Measurements from ENCODE around the gene ATP6V0D1.
A peak's percentile ranks its signal among the peaks of the same experiment; 100 is the strongest.

The ATP6V0D1 gene

DNA sequence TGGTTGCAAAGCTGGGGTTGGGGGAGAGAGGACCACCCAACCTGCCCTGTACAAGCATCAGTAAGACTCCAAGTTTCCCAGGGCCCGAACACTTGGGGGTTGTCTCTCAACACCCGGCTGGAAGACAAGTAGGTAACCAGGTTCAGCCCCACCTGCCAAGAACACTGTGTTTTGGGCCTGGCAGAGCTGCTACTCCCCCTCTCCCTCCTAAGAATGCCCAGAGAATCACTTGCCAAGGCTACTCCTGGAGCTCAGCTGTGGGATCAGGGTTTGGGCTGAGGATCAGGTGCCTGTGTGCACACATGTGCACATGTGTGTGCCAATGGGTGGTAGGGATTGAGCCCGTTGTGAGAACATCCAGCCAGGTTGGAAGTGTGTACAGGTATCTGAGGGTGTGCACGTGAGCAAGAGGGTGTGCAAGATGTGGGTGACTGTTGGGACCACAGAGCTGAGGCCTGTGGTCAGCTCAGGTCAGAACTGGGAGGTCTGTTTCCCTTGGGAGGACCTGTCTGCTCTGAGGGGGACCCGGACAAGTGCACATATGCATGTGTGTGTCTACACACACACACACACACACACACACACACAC lies 47.7 kb downstream of the ATP6V0D1 start:
- Histone ChIP-seq H3K4me3 (ENCODE audit: low read depth, low read length) (no peak overlapping the region), H3K27ac (ENCODE audit: extremely low read depth, low read depth, low read length) (no peak overlapping the region), H3K36me3 (ENCODE audit: control insufficient read depth in 2 of 2, insufficient read depth in 1 of 2, low read length in 2 of 2) (peaks cover 0 to 22% of the 10 kb centered on the region in 2 experiments; a peak in 1 of 3 replicates), H3K9me3 (ENCODE audit: control insufficient read depth, insufficient read depth, low read depth, low read length) (no peaks in the 10 kb centered on the region), H3K4me1 (ENCODE audit: control insufficient read depth, insufficient read depth, low read length) (no peaks in the 10 kb centered on the region; the same call in 1 of the 2 replicates)
- TF ChIP-seq, protein P1, sequence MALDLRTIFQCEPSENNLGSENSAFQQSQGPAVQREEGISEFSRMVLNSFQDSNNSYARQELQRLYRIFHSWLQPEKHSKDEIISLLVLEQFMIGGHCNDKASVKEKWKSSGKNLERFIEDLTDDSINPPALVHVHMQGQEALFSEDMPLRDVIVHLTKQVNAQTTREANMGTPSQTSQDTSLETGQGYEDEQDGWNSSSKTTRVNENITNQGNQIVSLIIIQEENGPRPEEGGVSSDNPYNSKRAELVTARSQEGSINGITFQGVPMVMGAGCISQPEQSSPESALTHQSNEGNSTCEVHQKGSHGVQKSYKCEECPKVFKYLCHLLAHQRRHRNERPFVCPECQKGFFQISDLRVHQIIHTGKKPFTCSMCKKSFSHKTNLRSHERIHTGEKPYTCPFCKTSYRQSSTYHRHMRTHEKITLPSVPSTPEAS (tag by site-specific recombination; IDR thresholded peaks at IDR 0.05): peak; percentile 78
- no peak for TF ChIP-seq ZNF24 (tag by site-specific recombination; IDR thresholded peaks at IDR 0.05)
- ChIA-PET CTCF (interaction anchor here (0.7 to 1.4 kb wide), 4 partner anchors 8 to 173 kb away, joined by 3 to 4 read pairs (median 4); no protein-coding TSS in a partner anchor), POLR2A (interaction anchor here (0.7 to 1.2 kb wide), 3 partner anchors 23 to 169 kb away, joined by 3 to 5 read pairs (median 3); no protein-coding TSS in a partner anchor)

DNA sequence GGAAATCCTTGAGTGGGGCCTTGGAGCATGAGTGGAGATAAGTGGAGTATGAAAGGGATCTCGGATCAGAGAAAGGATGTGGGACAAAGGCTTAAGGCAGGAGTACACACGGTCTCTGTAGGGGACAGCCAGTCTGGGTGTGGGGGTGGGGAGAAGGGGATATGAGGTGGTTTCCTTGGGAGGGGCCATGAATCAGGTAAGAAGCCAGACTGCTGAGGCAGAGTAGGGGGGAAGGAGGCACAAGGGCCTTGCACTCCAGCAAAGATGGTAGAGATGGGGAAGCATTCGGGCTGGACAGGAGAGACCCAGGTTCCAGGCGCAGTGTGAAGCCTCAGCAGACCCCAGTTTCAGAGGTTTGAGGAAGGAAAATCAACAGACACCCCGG lies 48.5 kb downstream of the ATP6V0D1 start:
- Histone ChIP-seq H3K9me3 (ENCODE audit: control insufficient read depth, insufficient read depth, low read depth, low read length) (no peaks in the 10 kb centered on the region), H3K36me3 (ENCODE audit: control insufficient read depth in 2 of 2, insufficient read depth in 1 of 2, low read length in 2 of 2) (peaks cover 0 to 15% of the 10 kb centered on the region in 2 experiments; a peak in 1 of 3 replicates), H3K4me1 (ENCODE audit: control insufficient read depth, insufficient read depth, low read length) (no peaks in the 10 kb centered on the region; the same call in 1 of the 2 replicates), H3K4me3 (ENCODE audit: low read depth, low read length) (no peak overlapping the region), H3K27ac (ENCODE audit: extremely low read depth, low read depth, low read length) (no peak overlapping the region)
- TF ChIP-seq ZEB2 (tag by site-specific recombination; IDR thresholded peaks at IDR 0.05) (no peak), ZNF571 (tag by site-specific recombination; IDR thresholded peaks at IDR 0.05) (no peak), ZXDB (tag by site-specific recombination; IDR thresholded peaks at IDR 0.05) (no peak), FEZF1 (tag by site-specific recombination; IDR thresholded peaks at IDR 0.05) (no peak), ZNF433 (tag by site-specific recombination; IDR thresholded peaks at IDR 0.05; ENCODE audit: low read depth) (no peak), ZNF223 (tag by site-specific recombination; IDR thresholded peaks at IDR 0.05) (no peak), GLIS2 (tag by site-specific recombination; IDR thresholded peaks at IDR 0.05) (no peak), ZBTB1 (tag by site-specific recombination; IDR thresholded peaks at IDR 0.05) (no peak), SP2 (tag by site-specific recombination; IDR thresholded peaks at IDR 0.05) (no peak), ZNF19 (tag by site-specific recombination; IDR thresholded peaks at IDR 0.05; ENCODE audit: low read depth) (no peak), ZSCAN16 (tag by site-specific recombination; IDR thresholded peaks at IDR 0.05) (no peak)
- TF ChIP-seq, protein P2, sequence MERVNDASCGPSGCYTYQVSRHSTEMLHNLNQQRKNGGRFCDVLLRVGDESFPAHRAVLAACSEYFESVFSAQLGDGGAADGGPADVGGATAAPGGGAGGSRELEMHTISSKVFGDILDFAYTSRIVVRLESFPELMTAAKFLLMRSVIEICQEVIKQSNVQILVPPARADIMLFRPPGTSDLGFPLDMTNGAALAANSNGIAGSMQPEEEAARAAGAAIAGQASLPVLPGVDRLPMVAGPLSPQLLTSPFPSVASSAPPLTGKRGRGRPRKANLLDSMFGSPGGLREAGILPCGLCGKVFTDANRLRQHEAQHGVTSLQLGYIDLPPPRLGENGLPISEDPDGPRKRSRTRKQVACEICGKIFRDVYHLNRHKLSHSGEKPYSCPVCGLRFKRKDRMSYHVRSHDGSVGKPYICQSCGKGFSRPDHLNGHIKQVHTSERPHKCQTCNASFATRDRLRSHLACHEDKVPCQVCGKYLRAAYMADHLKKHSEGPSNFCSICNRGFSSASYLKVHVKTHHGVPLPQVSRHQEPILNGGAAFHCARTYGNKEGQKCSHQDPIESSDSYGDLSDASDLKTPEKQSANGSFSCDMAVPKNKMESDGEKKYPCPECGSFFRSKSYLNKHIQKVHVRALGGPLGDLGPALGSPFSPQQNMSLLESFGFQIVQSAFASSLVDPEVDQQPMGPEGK (tag by site-specific recombination; IDR thresholded peaks at IDR 0.05): no peak
- TF ChIP-seq, protein P3, sequence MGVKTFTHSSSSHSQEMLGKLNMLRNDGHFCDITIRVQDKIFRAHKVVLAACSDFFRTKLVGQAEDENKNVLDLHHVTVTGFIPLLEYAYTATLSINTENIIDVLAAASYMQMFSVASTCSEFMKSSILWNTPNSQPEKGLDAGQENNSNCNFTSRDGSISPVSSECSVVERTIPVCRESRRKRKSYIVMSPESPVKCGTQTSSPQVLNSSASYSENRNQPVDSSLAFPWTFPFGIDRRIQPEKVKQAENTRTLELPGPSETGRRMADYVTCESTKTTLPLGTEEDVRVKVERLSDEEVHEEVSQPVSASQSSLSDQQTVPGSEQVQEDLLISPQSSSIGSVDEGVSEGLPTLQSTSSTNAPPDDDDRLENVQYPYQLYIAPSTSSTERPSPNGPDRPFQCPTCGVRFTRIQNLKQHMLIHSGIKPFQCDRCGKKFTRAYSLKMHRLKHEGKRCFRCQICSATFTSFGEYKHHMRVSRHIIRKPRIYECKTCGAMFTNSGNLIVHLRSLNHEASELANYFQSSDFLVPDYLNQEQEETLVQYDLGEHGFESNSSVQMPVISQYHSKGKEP (tag by site-specific recombination; IDR thresholded peaks at IDR 0.05): no peak
- ChIA-PET CTCF (interaction anchor here (0.6 to 1.4 kb wide), 4 partner anchors 32 to 564 kb away, joined by 3 to 4 read pairs (median 3); no protein-coding TSS in a partner anchor), POLR2A (interaction anchor here (0.6 kb wide), 1 partner anchor 24 kb away, joined by 5 read pairs; no protein-coding TSS in a partner anchor)

DNA sequence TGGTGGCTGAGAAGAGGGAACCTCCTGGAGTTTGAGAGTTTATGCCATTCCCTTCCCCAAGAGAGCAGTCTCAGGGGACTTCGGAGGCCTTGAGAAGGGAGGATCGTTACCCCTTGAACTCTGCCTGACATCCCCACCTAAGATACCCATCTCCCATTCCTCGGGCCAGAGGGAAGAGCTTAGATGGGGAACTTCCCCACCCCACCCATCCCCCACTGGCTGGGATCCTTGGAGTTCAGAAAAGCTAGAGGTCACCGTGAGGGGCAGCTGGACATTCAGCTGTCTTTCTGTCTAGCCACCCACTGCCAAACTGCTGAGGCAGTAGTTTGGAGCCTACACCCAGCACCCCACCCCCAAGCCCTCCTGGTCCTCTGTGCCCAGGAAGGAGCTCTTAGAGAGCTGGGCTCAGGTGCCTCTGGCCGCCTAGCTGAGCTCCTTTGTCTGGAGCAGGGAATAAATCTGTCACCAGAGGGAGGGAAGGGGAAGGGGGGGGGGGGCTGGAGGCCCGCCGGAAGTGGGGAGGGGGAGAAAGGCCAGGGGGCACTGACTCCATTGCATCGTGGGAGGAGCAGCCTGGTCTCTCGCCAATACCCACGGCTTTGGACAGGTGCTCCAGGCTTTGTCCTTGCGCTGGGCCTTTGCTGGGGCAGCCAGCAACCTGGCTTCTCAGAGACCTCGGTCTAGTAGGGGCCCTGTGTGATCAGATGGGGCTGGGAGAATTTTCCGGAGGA lies 49.0 kb downstream of the ATP6V0D1 start:
- CTCF ChIA-PET: interaction anchor here (0.6 to 0.7 kb wide), 3 partner anchors 36 to 564 kb away, joined by 3 read pairs; no protein-coding TSS in a partner anchor
- TF ChIP-seq, protein P2 (tag by site-specific recombination; IDR thresholded peaks at IDR 0.05): 0 out of 2 replicates have a peak, but pooled peaks have one; percentile 6
- no peak for TF ChIP-seq KLF10 (tag by site-specific recombination; IDR thresholded peaks at IDR 0.05)
- TF ChIP-seq, protein P4, sequence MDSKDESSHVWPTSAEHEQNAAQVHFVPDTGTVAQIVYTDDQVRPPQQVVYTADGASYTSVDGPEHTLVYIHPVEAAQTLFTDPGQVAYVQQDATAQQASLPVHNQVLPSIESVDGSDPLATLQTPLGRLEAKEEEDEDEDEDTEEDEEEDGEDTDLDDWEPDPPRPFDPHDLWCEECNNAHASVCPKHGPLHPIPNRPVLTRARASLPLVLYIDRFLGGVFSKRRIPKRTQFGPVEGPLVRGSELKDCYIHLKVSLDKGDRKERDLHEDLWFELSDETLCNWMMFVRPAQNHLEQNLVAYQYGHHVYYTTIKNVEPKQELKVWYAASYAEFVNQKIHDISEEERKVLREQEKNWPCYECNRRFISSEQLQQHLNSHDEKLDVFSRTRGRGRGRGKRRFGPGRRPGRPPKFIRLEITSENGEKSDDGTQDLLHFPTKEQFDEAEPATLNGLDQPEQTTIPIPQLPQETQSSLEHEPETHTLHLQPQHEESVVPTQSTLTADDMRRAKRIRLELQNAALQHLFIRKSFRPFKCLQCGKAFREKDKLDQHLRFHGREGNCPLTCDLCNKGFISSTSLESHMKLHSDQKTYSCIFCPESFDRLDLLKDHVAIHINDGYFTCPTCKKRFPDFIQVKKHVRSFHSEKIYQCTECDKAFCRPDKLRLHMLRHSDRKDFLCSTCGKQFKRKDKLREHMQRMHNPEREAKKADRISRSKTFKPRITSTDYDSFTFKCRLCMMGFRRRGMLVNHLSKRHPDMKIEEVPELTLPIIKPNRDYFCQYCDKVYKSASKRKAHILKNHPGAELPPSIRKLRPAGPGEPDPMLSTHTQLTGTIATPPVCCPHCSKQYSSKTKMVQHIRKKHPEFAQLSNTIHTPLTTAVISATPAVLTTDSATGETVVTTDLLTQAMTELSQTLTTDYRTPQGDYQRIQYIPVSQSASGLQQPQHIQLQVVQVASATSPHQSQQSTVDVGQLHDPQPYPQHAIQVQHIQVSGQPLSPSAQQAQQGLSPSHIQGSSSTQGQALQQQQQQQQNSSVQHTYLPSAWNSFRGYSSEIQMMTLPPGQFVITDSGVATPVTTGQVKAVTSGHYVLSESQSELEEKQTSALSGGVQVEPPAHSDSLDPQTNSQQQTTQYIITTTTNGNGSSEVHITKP (tag by site-specific recombination; IDR thresholded peaks at IDR 0.05): peak; percentile 32; the same call in 1 of the 2 replicates
- peaks cover 0 to 10% of the 10 kb centered on the region in 2 experiments; a peak in 1 of 3 replicates for H3K36me3 ChIP-seq (ENCODE audit: control insufficient read depth in 2 of 2, insufficient read depth in 1 of 2, low read length in 2 of 2)
- no peak overlapping the region for H3K27ac ChIP-seq (ENCODE audit: extremely low read depth, low read depth, low read length)
- POLR2A ChIA-PET: interaction anchor here (0.6 to 1.2 kb wide), 5 partner anchors 10 to 34 kb away, joined by 3 to 6 read pairs (median 5); no protein-coding TSS in a partner anchor
- H3K4me1 ChIP-seq (ENCODE audit: control insufficient read depth, insufficient read depth, low read length): no peaks in the 10 kb centered on the region; the same call in 1 of the 2 replicates
- H3K4me3 ChIP-seq (ENCODE audit: low read depth, low read length): no peak overlapping the region
- no peaks in the 10 kb centered on the region for H3K9me3 ChIP-seq (ENCODE audit: control insufficient read depth, insufficient read depth, low read depth, low read length)
